GM23338 (cell line): ENCODE measurements around the gene HOXC9. TPM values are rescaled to one million over a fixed set of nuclear protein-coding genes. Genes with fewer than 3 reads are reported as not detected.

Experiments
- ATAC-seq: fragments of 200-7000 bp; cut with Tn5 transposase; 3 replicates; pipeline ENCODE4 v1.9.1; 2020
- DNase-seq: peaks from one replicate; pipeline ENCODE4 v3.0.0-alpha.2; 2015; ENCODE audit warnings: low spot score
- H2AFZ ChIP-seq: fragments of 200-600 bp; sonication (generic); 2 replicates; pipeline ENCODE4 v1.8.0; 2016; ENCODE audit warnings: antibody characterized with exemption, mild to moderate bottlenecking, moderate library complexity
- H3F3A ChIP-seq: fragments of 200-600 bp; sonication (generic); replicated peaks from 2 replicates; pipeline ENCODE4 v1.8.0; 2017; ENCODE audit warnings: antibody characterized with exemption, mixed run types, low read depth
- H3K27ac ChIP-seq: fragments of 200-600 bp; sonication (generic); 2 replicates; pipeline ENCODE4 v1.6.1; 2016; ENCODE audit warnings: low read depth
- H3K27me3 ChIP-seq: fragments of 200-600 bp; sonication (generic); 2 replicates; pipeline ENCODE4 v1.8.0; 2016; ENCODE audit warnings: mild to moderate bottlenecking, mixed run types, moderate library complexity; ENCODE audit not compliant: insufficient read depth
- H3K36me3 ChIP-seq: fragments of 200-600 bp; sonication (generic); 2 replicates; pipeline ENCODE4 v1.8.0; 2016; ENCODE audit warnings: mild to moderate bottlenecking; ENCODE audit not compliant: insufficient read depth
- H3K4me1 ChIP-seq: fragments of 200-600 bp; sonication (generic); 2 replicates; pipeline ENCODE4 v1.8.0; 2016; ENCODE audit warnings: mild to moderate bottlenecking, moderate library complexity; ENCODE audit not compliant: insufficient read depth
- H3K4me2 ChIP-seq: fragments of 200-600 bp; sonication (generic); 2 replicates; pipeline ENCODE4 v1.7.1; 2017; ENCODE audit warnings: mixed run types
- H3K4me3 ChIP-seq: fragments of 200-600 bp; sonication (generic); 2 replicates; pipeline ENCODE4 v1.6.1; 2016; ENCODE audit warnings: mixed run types
- H3K79me2 ChIP-seq: fragments of 200-600 bp; sonication (generic); replicated peaks from 2 replicates; pipeline ENCODE4 v1.8.0; 2017; ENCODE audit warnings: mild to moderate bottlenecking; ENCODE audit not compliant: insufficient read depth
- H3K9me2 ChIP-seq: fragments of 200-600 bp; sonication (generic); 2 replicates; pipeline ENCODE4 v1.8.0; 2017; ENCODE audit not compliant: insufficient read depth
- H4K20me1 ChIP-seq: fragments of 200-600 bp; sonication (generic); replicated peaks from 2 replicates; pipeline ENCODE4 v1.8.0; 2017; ENCODE audit warnings: mild to moderate bottlenecking; ENCODE audit not compliant: insufficient read depth
- H3K27ac Mint-ChIP-seq: 2 replicates; pipeline ENCODE4 v1.8.0; 2020; ENCODE audit warnings: inconsistent platforms, mild to moderate bottlenecking, moderate library complexity, mixed read lengths
- H3K27me3 Mint-ChIP-seq: 3 replicates; pipeline ENCODE4 v1.8.0; 2022; ENCODE audit warnings: low read depth, mild to moderate bottlenecking, moderate library complexity, mixed read lengths, inconsistent platforms; ENCODE audit not compliant: insufficient read depth, poor library complexity
- H3K36me3 Mint-ChIP-seq: 3 replicates; pipeline ENCODE4 v1.8.0; 2021; ENCODE audit warnings: low read depth, mild to moderate bottlenecking, inconsistent platforms, moderate library complexity, mixed read lengths
- H3K4me1 Mint-ChIP-seq: 3 replicates; pipeline ENCODE4 v1.8.0; 2020; ENCODE audit warnings: mild to moderate bottlenecking, inconsistent platforms, mixed read lengths
- H3K4me3 Mint-ChIP-seq: 3 replicates; pipeline ENCODE4 v1.8.0; 2021; ENCODE audit warnings: moderate library complexity, mild to moderate bottlenecking, inconsistent platforms, mixed read lengths
- H3K9me3 Mint-ChIP-seq: 3 replicates; pipeline ENCODE4 v1.8.0; 2020; ENCODE audit warnings: moderate library complexity, mild to moderate bottlenecking, inconsistent platforms, mixed read lengths
- EZH2 ChIP-seq: fragments of 200-600 bp; sonication (generic); IDR thresholded peaks from one replicate; pipeline ENCODE4 v1.8.0; 2017; ENCODE audit warnings: antibody characterized with exemption, mild to moderate bottlenecking, low read depth; ENCODE audit not compliant: unreplicated experiment
- EZH2phosphoT487 ChIP-seq: fragments of 200-600 bp; sonication (generic); IDR thresholded peaks from one replicate; pipeline ENCODE4 v1.8.1; 2018; ENCODE audit warnings: antibody characterized with exemption; ENCODE audit not compliant: unreplicated experiment
- STAT1 ChIP-seq: IDR thresholded peaks from one replicate; pipeline ENCODE4 v1.6.1; 2016; ENCODE audit warnings: antibody characterized with exemption; ENCODE audit not compliant: unreplicated experiment
- ZNF331 ChIP-seq: fragments of 250-450 bp; sonication (Bioruptor Pico); IDR thresholded peaks from 2 replicates; pipeline ENCODE4 v1.5.0; 2020; ENCODE audit warnings: low read depth, mild to moderate bottlenecking, moderate library complexity
- polyA plus RNA-seq: library from polyadenylated mRNA; unstranded; fragments of >200 nt; fragmentation: Nextera tagmentation; extraction: Ambion mirVana; gene quantifications from 2 replicates; pipeline ENCODE4 v1.2.1, GENCODE V29; 2016
- total RNA-seq: library from RNA; depleted of rRNA; stranded (reverse); fragments of >200 nt; shearing (Covaris generic); gene quantifications from 2 replicates; pipeline ENCODE4 v1.2.3, GENCODE V29; 2014
- TF ChIP-seq, protein P1 (sequence below), 2 experiments: fragments of 200-600 bp in 1 of 2; sonication (generic) in 1 of 2; conservative IDR thresholded peaks; 2 replicates each; pipeline versions ENCODE4 v1.5.1 to v1.6.1; 2016 to 2017; ENCODE audit warnings: antibody characterized with exemption in 2 of 2, low read depth in 2 of 2, mild to moderate bottlenecking in 2 of 2, moderate library complexity in 1 of 2

HOXC9 gene
- total and polyA plus RNA-seq, 2 experiments from 2014 or later, result not detected

- DNase-seq, result no peak
- H3K4me2 ChIP-seq, result no peak overlapping the region
- H3K4me1 Mint-ChIP-seq, result peaks cover 17% of the 10 kb centered on the region
- no peak overlapping the region for H3K27ac ChIP-seq
- peaks cover 43% of the 10 kb centered on the region for H3F3A ChIP-seq
- no peaks in the 10 kb centered on the region; the same call in 1 of the 2 replicates for H3K36me3 ChIP-seq
- no peaks in the 10 kb centered on the region for H3K79me2 ChIP-seq
- H3K4me3 Mint-ChIP-seq, result no peak overlapping the region
- no peak overlapping the region for H2AFZ ChIP-seq
- no peak for ATAC-seq
- peaks cover 99% of the 10 kb centered on the region for H3K27me3 Mint-ChIP-seq
- peak; percentile 38 for TF ChIP-seq EZH2phosphoT487
- no peak for TF ChIP-seq ZNF331
- peak; percentile 15 for TF ChIP-seq EZH2
- H3K27ac Mint-ChIP-seq, result no peak overlapping the region
- no peaks in the 10 kb centered on the region for H3K36me3 Mint-ChIP-seq
- peaks cover 100% of the 10 kb centered on the region for H3K27me3 ChIP-seq
- no peaks in the 10 kb centered on the region for H3K9me2 ChIP-seq
- H3K4me3 ChIP-seq, result no peak overlapping the region
- peaks cover 59% of the 10 kb centered on the region for H4K20me1 ChIP-seq
- no peaks in the 10 kb centered on the region; the same call in 1 of the 3 replicates for H3K9me3 Mint-ChIP-seq
- peaks cover 17% of the 10 kb centered on the region for H3K4me1 ChIP-seq
Observed at GRCh38 chr12:53969588-53970259, 30.2 kb upstream of the HOXC9 start.

GRCh38 chr12:53970451-53970850 lies 29.5 kb upstream of the HOXC9 start:
- Histone ChIP-seq H3F3A (peaks cover 38% of the 10 kb centered on the region), H3K4me3 (no peak overlapping the region), H4K20me1 (peaks cover 52% of the 10 kb centered on the region), H3K79me2 (no peaks in the 10 kb centered on the region), H3K36me3 (no peaks in the 10 kb centered on the region; the same call in 1 of the 2 replicates), H3K9me2 (no peaks in the 10 kb centered on the region), H3K27me3 (peaks cover 100% of the 10 kb centered on the region), H3K4me1 (peaks cover 14% of the 10 kb centered on the region), H3K4me2 (no peak overlapping the region), H2AFZ (no peak overlapping the region), H3K27ac (no peak overlapping the region)
- peaks cover 99% of the 10 kb centered on the region for H3K27me3 Mint-ChIP-seq
- H3K4me3 Mint-ChIP-seq, result no peak overlapping the region
- no peaks in the 10 kb centered on the region for H3K36me3 Mint-ChIP-seq
- H3K4me1 Mint-ChIP-seq, result peaks cover 19% of the 10 kb centered on the region
- no peak overlapping the region for H3K27ac Mint-ChIP-seq
- H3K9me3 Mint-ChIP-seq, result no peaks in the 10 kb centered on the region; the same call in 1 of the 3 replicates
- TF ChIP-seq, protein P1, sequence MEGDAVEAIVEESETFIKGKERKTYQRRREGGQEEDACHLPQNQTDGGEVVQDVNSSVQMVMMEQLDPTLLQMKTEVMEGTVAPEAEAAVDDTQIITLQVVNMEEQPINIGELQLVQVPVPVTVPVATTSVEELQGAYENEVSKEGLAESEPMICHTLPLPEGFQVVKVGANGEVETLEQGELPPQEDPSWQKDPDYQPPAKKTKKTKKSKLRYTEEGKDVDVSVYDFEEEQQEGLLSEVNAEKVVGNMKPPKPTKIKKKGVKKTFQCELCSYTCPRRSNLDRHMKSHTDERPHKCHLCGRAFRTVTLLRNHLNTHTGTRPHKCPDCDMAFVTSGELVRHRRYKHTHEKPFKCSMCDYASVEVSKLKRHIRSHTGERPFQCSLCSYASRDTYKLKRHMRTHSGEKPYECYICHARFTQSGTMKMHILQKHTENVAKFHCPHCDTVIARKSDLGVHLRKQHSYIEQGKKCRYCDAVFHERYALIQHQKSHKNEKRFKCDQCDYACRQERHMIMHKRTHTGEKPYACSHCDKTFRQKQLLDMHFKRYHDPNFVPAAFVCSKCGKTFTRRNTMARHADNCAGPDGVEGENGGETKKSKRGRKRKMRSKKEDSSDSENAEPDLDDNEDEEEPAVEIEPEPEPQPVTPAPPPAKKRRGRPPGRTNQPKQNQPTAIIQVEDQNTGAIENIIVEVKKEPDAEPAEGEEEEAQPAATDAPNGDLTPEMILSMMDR (conservative IDR thresholded peaks at IDR 0.05; ENCODE audit: low read depth in 2 of 2), result no peak
- TF ChIP-seq EZH2, result peak; percentile 77
- no peak for DNase-seq
- no peak for ATAC-seq

DNA sequence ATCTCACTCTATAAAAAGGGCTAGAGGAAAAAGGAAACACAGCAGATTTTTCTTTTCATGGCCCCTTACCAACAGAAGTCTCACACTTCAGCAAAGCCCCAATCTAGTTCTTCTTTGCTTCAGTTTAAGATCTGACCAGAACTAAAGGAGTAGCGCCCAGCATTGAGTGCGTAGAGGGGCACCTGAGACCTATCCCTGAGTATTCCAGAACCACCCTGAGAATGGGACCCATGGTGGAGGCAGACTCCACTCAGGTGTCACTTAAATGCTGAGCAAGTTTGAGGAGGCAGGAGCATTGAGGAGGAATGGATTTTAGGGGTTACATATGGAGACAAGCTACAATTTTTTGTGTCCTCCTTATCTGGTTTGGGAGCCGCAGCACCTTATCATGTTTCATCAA lies 28.8 kb upstream of the HOXC9 start:
- DNase-seq (no peak), ATAC-seq (no peak)
- Histone ChIP-seq H3F3A (peaks cover 36% of the 10 kb centered on the region), H3K36me3 (no peaks in the 10 kb centered on the region; the same call in 1 of the 2 replicates), H3K27ac (no peak overlapping the region), H2AFZ (no peak overlapping the region), H3K79me2 (no peaks in the 10 kb centered on the region), H4K20me1 (peaks cover 51% of the 10 kb centered on the region), H3K4me2 (no peak overlapping the region), H3K9me2 (no peaks in the 10 kb centered on the region), H3K27me3 (peaks cover 100% of the 10 kb centered on the region), H3K4me3 (no peak overlapping the region), H3K4me1 (peaks cover 13% of the 10 kb centered on the region; the same call in 1 of the 2 replicates)
- peak; percentile 79 for TF ChIP-seq EZH2
- no peak for TF ChIP-seq STAT1
- peaks cover 21% of the 10 kb centered on the region for H3K4me1 Mint-ChIP-seq
- no peaks in the 10 kb centered on the region; the same call in 1 of the 3 replicates for H3K9me3 Mint-ChIP-seq
- H3K27me3 Mint-ChIP-seq, result peaks cover 99% of the 10 kb centered on the region
- no peak overlapping the region for H3K27ac Mint-ChIP-seq
- H3K36me3 Mint-ChIP-seq, result no peaks in the 10 kb centered on the region
- no peak overlapping the region for H3K4me3 Mint-ChIP-seq
